ENCODE results near the gene EVI5. TPM values are rescaled to one million over a fixed set of nuclear protein-coding genes. Genes with fewer than 3 reads are reported as not detected.

EVI5 gene
- total RNA-seq, 4 donors from 2014 or later, result 39.5 to 49.7 (median 48.6) TPM

DNA sequence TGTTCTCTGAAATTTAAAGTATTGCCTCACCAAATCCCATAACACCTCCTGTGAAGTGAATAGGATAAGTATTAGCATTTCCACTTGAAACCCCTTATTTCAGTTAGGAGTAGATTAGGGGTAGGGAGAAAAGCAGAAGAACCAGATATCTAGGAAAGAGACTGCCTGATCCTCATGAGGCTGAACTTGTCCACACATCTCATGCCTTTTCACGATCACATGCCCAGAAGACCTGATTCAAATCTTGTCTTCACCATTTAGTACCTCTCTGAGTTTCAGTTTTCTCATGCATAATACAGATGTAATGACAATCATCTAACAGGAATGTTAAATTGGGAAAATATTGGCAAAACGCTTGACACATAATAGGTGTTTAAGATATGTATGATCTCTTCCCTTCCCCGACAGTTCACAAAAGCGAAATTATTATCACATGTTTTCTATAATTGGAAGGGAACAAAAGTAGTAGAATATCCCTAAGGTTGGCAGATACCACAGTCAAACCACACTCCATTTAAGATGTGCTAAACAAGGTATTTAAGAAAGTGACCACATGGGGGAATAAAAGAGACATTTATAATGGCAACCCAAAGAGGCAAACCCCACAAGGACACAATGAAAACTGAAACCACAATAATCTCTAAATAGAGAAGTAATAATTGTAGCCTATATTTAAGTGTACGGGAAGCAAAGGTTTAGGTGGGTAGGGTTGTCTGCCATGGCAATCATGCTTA is 323.4 kb downstream of the EVI5 start:
- WGBS, 2 donors (ENCODE audit: low coverage in 1 of 2), result 77 to 90% methylated on average over 5 of the region's 5 CpGs
- H3K4me3 ChIP-seq, result no peak overlapping the region
- H3K27me3 ChIP-seq, result peaks cover 11% of the 10 kb centered on the region
- H3K36me3 ChIP-seq, result no peaks in the 10 kb centered on the region
- H3K9me3 ChIP-seq, result no peaks in the 10 kb centered on the region
- no peak overlapping the region for H3K27ac ChIP-seq
- TF ChIP-seq EP300 (IDR thresholded peaks at IDR 0.05) (no peak), CTCF (IDR thresholded peaks at IDR 0.05) (no peak), POLR2AphosphoS5 (IDR thresholded peaks at IDR 0.05) (no peak), POLR2A (IDR thresholded peaks at IDR 0.05) (no peak)
- no peak for ATAC-seq
- no peaks in the 10 kb centered on the region for H3K4me1 ChIP-seq

DNA sequence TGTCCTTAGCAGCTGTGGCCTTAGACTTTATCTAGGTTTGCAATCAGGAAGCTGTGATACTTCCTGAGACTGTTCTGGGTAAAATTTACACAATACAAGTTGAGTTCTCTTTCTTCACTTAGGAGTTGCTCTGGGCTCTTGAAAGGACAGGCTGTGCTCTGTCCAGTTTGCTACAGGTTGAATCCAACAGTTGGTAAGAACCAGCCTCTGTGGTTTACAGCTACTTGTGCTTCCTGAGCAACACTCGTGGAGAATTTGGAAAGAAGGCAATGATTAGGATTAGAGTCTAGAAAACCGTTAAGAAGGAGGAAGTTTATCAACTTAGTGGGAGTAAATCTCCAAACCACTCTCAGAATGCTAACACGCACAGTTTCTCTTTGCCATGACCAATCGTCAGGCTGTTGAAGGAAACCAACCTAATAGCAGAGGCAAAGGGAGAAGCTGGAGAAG is 325.0 kb downstream of the EVI5 start:
- peak; percentile 41 for ATAC-seq
- peak overlapping the region in 1 of 4 donors; percentile 25 for H3K27ac ChIP-seq
- no peaks in the 10 kb centered on the region for H3K4me1 ChIP-seq
- WGBS, 2 donors (ENCODE audit: low coverage in 1 of 2), result 31 to 40% methylated on average over 4 of the region's 4 CpGs
- H3K36me3 ChIP-seq, result no peaks in the 10 kb centered on the region
- no peak overlapping the region for H3K4me3 ChIP-seq
- peaks cover 11% of the 10 kb centered on the region for H3K27me3 ChIP-seq
- H3K9me3 ChIP-seq, result no peaks in the 10 kb centered on the region
- TF ChIP-seq POLR2A (IDR thresholded peaks at IDR 0.05), result no peak
- TF ChIP-seq POLR2AphosphoS5 (IDR thresholded peaks at IDR 0.05), result no peak
- no peak for TF ChIP-seq CTCF (IDR thresholded peaks at IDR 0.05)
- TF ChIP-seq EP300 (IDR thresholded peaks at IDR 0.05), result no peak

Small RNA genes lying within 50 kb of the gene (small RNA-seq; reads per million reads assigned to genes)
- gene AC104332.2 (0 reads per million in 4 donors), gene RNU4-59P (0 reads per million in 4 donors)

Other genes starting within 250 kb of the EVI5 start
- gene RPL5, start 46.9 kb upstream of the EVI5 start, total RNA-seq, result 1,000 to 10,000 TPM; 1,169 to 2,433 (median 2,010) TPM
- 10 to 100 TPM; 10.2 to 39.2 (median 32.9) TPM for gene DIPK1A, start 176.4 kb upstream of the EVI5 start, total RNA-seq

All from gastroesophageal sphincter (tissue), 4 donors.